Mucosa of descending colon (tissue), 3 donors: ENCODE results near the gene UFD1. TPM values are rescaled to one million over a fixed set of nuclear protein-coding genes. Genes with fewer than 3 reads are reported as not detected.

Source experiments
- ATAC-seq: fragments of 200-7000 bp; cut with Tn5 transposase; one replicate; pipeline ENCODE4 v1.9.1; 2020; ENCODE audit warnings: mild to moderate bottlenecking, moderate library complexity
- DNase-seq, 3 donors: peaks; one replicate each; pipeline ENCODE4 v3.0.0-alpha.2; 2020
- H3K36me3 ChIP-seq: fragments of 200-600 bp; one replicate; pipeline ENCODE4 v1.8.0; 2021; ENCODE audit warnings: low read depth, mild to moderate bottlenecking
- H3K4me1 ChIP-seq: fragments of 200-600 bp; one replicate; pipeline ENCODE4 v1.8.0; 2021; ENCODE audit warnings: low read depth, mild to moderate bottlenecking
- H3K4me3 ChIP-seq: fragments of 200-600 bp; one replicate; pipeline ENCODE4 v1.8.0; 2021; ENCODE audit warnings: mild to moderate bottlenecking
- H3K9me3 ChIP-seq: fragments of 200-600 bp; one replicate; pipeline ENCODE4 v1.8.0; 2021; ENCODE audit warnings: mild to moderate bottlenecking
- intact Hi-C, 2 donors: fragments of 100-400 bp; cut with DNase I in 1 of 2; cut with micrococcal nuclease in 1 of 2; formaldehyde crosslinking; loops; one replicate each; pipeline versions ENCODE4 v1.11.0 to v1.11.1; 2022; cut with DNase I, micrococcal nuclease
- total RNA-seq, 3 donors: library from RNA; stranded (reverse); fragmentation: NEBNext Ultra II Directional in 2 of 3; extraction: Animal tissue kit (Norgen Biotek cat#: 25700) in 2 of 3; gene quantifications; one replicate each; pipeline versions ENCODE4 v1.2.1 to v1.2.4, GENCODE V29; 2021 to 2023
- TF ChIP-seq, protein P1 (sequence below): fragments of 200-600 bp; IDR thresholded peaks from one replicate; pipeline ENCODE4 v1.8.0; 2022; ENCODE audit warnings: antibody characterized with exemption, mild to moderate bottlenecking
- donor health status: DM: no; HTN: no; CAD: no; lungs with moderate emphysema.
- donor health status: DM: no; HTN: no; CAD: no.
- donor health status: DM: no; HTN: yes; CAD: no.

The UFD1 gene
- total RNA-seq, 3 donors from 2014 or later, result 48.5 to 71.0 (median 49.9) TPM

GRCh38 chr22:19401483-19401882, 77.5 kb downstream of the UFD1 start:
- DNase-seq (no peak), ATAC-seq (no peak)
- no peaks in the 10 kb centered on the region for H3K36me3 ChIP-seq
- no peaks in the 10 kb centered on the region for H3K4me1 ChIP-seq
- no peak overlapping the region for H3K4me3 ChIP-seq
- TF ChIP-seq, protein P1, sequence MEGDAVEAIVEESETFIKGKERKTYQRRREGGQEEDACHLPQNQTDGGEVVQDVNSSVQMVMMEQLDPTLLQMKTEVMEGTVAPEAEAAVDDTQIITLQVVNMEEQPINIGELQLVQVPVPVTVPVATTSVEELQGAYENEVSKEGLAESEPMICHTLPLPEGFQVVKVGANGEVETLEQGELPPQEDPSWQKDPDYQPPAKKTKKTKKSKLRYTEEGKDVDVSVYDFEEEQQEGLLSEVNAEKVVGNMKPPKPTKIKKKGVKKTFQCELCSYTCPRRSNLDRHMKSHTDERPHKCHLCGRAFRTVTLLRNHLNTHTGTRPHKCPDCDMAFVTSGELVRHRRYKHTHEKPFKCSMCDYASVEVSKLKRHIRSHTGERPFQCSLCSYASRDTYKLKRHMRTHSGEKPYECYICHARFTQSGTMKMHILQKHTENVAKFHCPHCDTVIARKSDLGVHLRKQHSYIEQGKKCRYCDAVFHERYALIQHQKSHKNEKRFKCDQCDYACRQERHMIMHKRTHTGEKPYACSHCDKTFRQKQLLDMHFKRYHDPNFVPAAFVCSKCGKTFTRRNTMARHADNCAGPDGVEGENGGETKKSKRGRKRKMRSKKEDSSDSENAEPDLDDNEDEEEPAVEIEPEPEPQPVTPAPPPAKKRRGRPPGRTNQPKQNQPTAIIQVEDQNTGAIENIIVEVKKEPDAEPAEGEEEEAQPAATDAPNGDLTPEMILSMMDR, result no peak
- H3K9me3 ChIP-seq, result no peaks in the 10 kb centered on the region
- intact Hi-C loops, result no loop called here

GRCh38 chr22:19400881-19401280, 78.1 kb downstream of the UFD1 start:
- Histone ChIP-seq H3K9me3 (no peaks in the 10 kb centered on the region), H3K4me3 (no peak overlapping the region), H3K36me3 (no peaks in the 10 kb centered on the region), H3K4me1 (no peaks in the 10 kb centered on the region)
- TF ChIP-seq, protein P1, result no peak
- intact Hi-C loops, result no loop called here
- no peak for ATAC-seq
- DNase-seq, result no peak

Other genes with a start within 250 kb of the UFD1 start
- 1 to 10 TPM; 3.0 to 5.9 (median 5.7) TPM for gene CLTCL1, start 187.5 kb downstream of the UFD1 start, total RNA-seq
- gene HIRA, start 47.5 kb downstream of the UFD1 start, total RNA-seq, result 10 to 100 TPM; 24.0 to 35.0 (median 27.4) TPM
- gene MRPL40, start 46.6 kb downstream of the UFD1 start, total RNA-seq, result 10 to 100 TPM; 15.2 to 21.7 (median 19.0) TPM
- gene C22orf39, start 31.5 kb downstream of the UFD1 start, total RNA-seq, result 10 to 100 TPM; 21.9 to 60.4 (median 28.0) TPM
- gene CDC45, start 727 bp upstream of the UFD1 start, total RNA-seq, result 10 to 100 TPM in 1 of 3 donors, 1 to 10 TPM in 2; 2.2 to 13.9 (median 2.8) TPM
- gene CLDN5, start 45.2 kb upstream of the UFD1 start, total RNA-seq, result 10 to 100 TPM; 22.0 to 34.7 (median 22.2) TPM
- 10 to 100 TPM in 1 of 3 donors, 1 to 10 TPM in 2; 1.2 to 17.8 (median 2.7) TPM for gene SEPTIN5, start 235.3 kb upstream of the UFD1 start, total RNA-seq
- gene GP1BB, start 244.3 kb upstream of the UFD1 start, total RNA-seq, result 1 to 10 TPM in 1 of 3 donors, under 1 TPM in 2; 0.34 to 1.5 (median 0.41) TPM